A549 (cell line): ENCODE results near the gene TYMS. TPM values are rescaled to one million over a fixed set of nuclear protein-coding genes. Genes with fewer than 3 reads are reported as not detected.

ENCODE experiments used
- ATAC-seq, 2 experiments: fragments of 200-7000 bp in 1 of 2; fragments of >200 bp in 1 of 2; cut with Nextera tagmentation in 1 of 2; cut with Tn5 transposase in 1 of 2; 3 replicates each; pipeline versions ENCODE4 v1.8.0 to v1.9.1; 2018 to 2020; ENCODE audit warnings: mild to moderate bottlenecking in 1 of 2, moderate library complexity in 1 of 2
- CTCF ChIA-PET: fragments of 300-600 bp; sonication (Branson Sonifier 250); formaldehyde crosslinking; extraction: SDS; loops from one replicate; lab custom pipeline; 2021; ENCODE audit warnings: antibody characterized with exemption, inconsistent platforms; lab: Yijun Ruan, JAX
- POLR2A ChIA-PET: fragments of 350-600 bp; formaldehyde crosslinking; extraction: SDS; loops from one replicate; lab custom pipeline; 2021; ENCODE audit warnings: antibody characterized with exemption, inconsistent platforms; lab: Yijun Ruan, JAX
- DNase-seq, 2 experiments: peaks; one replicate each; pipeline versions ENCODE4 v3.0.0 to v3.0.0-alpha.2; 2011 to 2016; ENCODE audit warnings: low read depth in 1 of 2, low spot score in 1 of 2
- FAIRE-seq: peaks from 2 replicates; lab custom pipeline; 2011; peaks lifted over from hg19 to GRCh38; lab: Jason Lieb, UNC
- H3K27ac ChIP-seq, 2 experiments: fragments of >200 bp; sonication (Bioruptor Twin); formaldehyde crosslinking; 3 replicates each; pipeline ENCODE4 v1.5.1; 2016 to 2017
- H3K4me1 ChIP-seq: fragments of >200 bp; sonication (Bioruptor Twin); formaldehyde crosslinking; 3 replicates; pipeline ENCODE4 v1.6.1; 2016
- H3K4me2 ChIP-seq: fragments of >200 bp; sonication (Bioruptor Twin); formaldehyde crosslinking; 3 replicates; pipeline ENCODE4 v1.6.1; 2016
- H3K4me3 ChIP-seq: fragments of >200 bp; sonication (Bioruptor Twin); formaldehyde crosslinking; 3 replicates; pipeline ENCODE4 v1.5.1; 2016
- H3K9me3 ChIP-seq: fragments of >200 bp; sonication (Bioruptor Twin); formaldehyde crosslinking; 3 replicates; pipeline ENCODE4 v1.6.1; 2016
- CBX2 ChIP-seq: fragments of 200-600 bp; sonication (generic); IDR thresholded peaks from 2 replicates; pipeline ENCODE4 v1.6.1; 2016; ENCODE audit warnings: low read depth, mild to moderate bottlenecking, borderline replicate concordance
- CEBPB ChIP-seq, 2 experiments: fragments of >200 bp in 1 of 2; sonication (Bioruptor Twin) in 1 of 2; formaldehyde crosslinking in 1 of 2; IDR thresholded peaks; 2 replicates each; pipeline ENCODE4 v1.6.1; 2012 to 2016
- CHD4 ChIP-seq: fragments of 200-600 bp; sonication (generic); IDR thresholded peaks from 2 replicates; pipeline ENCODE4 v1.6.1; 2016; ENCODE audit warnings: antibody characterized with exemption, mild to moderate bottlenecking, borderline replicate concordance
- CTCF ChIP-seq: fragments of >200 bp; sonication (Bioruptor Twin); formaldehyde crosslinking; IDR thresholded peaks from 3 replicates; pipeline ENCODE4 v1.5.1; 2016
- E2F6 ChIP-seq: IDR thresholded peaks from 2 replicates; pipeline ENCODE4 v1.6.1; 2012; ENCODE audit warnings: low read depth, borderline replicate concordance
- ELK1 ChIP-seq: fragments of 150-350 bp; IDR thresholded peaks from 2 replicates; pipeline ENCODE4 v1.6.1; 2014; ENCODE audit warnings: low read depth, mild to moderate bottlenecking, low read length
- FOSB ChIP-seq: fragments of 250-450 bp; sonication (Bioruptor Pico); IDR thresholded peaks from 2 replicates; pipeline ENCODE4 v1.5.0; 2020; ENCODE audit warnings: mild to moderate bottlenecking, moderate library complexity
- GATA3 ChIP-seq: IDR thresholded peaks from 2 replicates; pipeline ENCODE4 v1.6.1; 2012; ENCODE audit warnings: borderline replicate concordance
- HDAC2 ChIP-seq: fragments of 200-600 bp; sonication (generic); IDR thresholded peaks from 2 replicates; pipeline ENCODE4 v1.6.1; 2016
- HEYL ChIP-seq: fragments of 250-450 bp; sonication (Bioruptor Pico); IDR thresholded peaks from 2 replicates; pipeline ENCODE4 v1.8.0; 2021; ENCODE audit warnings: mild to moderate bottlenecking, moderate library complexity
- HMGXB4 ChIP-seq: fragments of 250-450 bp; sonication (Bioruptor Pico); IDR thresholded peaks from 2 replicates; pipeline ENCODE4 v1.5.0; 2021; ENCODE audit warnings: mild to moderate bottlenecking, moderate library complexity, borderline replicate concordance
- HOXB5 ChIP-seq: fragments of 250-450 bp; sonication (Bioruptor Pico); IDR thresholded peaks from 2 replicates; pipeline ENCODE4 v1.5.0; 2020; ENCODE audit warnings: mild to moderate bottlenecking, moderate library complexity
- MAZ ChIP-seq: fragments of 150-350 bp; IDR thresholded peaks from 2 replicates; pipeline ENCODE4 v1.6.1; 2014; ENCODE audit warnings: antibody characterized with exemption, low read depth, low read length, borderline replicate concordance
- MYC ChIP-seq: IDR thresholded peaks from 2 replicates; pipeline ENCODE4 v1.6.1; 2012; ENCODE audit warnings: mild to moderate bottlenecking, inconsistent platforms, low read length, improper control_type of control experiment, borderline replicate concordance
- NFE2L2 ChIP-seq: fragments of 150-350 bp; conservative IDR thresholded peaks from 2 replicates; pipeline ENCODE4 v1.6.1; 2014; ENCODE audit warnings: low read length
- NPAS2 ChIP-seq: fragments of 250-450 bp; sonication (Bioruptor Pico); IDR thresholded peaks from 2 replicates; pipeline ENCODE4 v1.8.0; 2022; ENCODE audit warnings: mild to moderate bottlenecking, moderate library complexity, borderline replicate concordance
- NR3C1 ChIP-seq: fragments of >200 bp; sonication (Bioruptor Twin); formaldehyde crosslinking; IDR thresholded peaks from 3 replicates; pipeline ENCODE4 v1.6.1; 2017
- PHF8 ChIP-seq: fragments of 200-600 bp; sonication (generic); IDR thresholded peaks from 2 replicates; pipeline ENCODE4 v1.6.1; 2016; ENCODE audit warnings: low read depth, mild to moderate bottlenecking, antibody characterized with exemption, moderate library complexity, borderline replicate concordance
- POLR2A ChIP-seq: IDR thresholded peaks from 2 replicates; pipeline ENCODE4 v1.6.1; 2012; ENCODE audit warnings: mild to moderate bottlenecking, low read length
- RFX5 ChIP-seq: fragments of 450-650 bp; IDR thresholded peaks from 2 replicates; pipeline ENCODE4 v1.7.1; 2014; ENCODE audit warnings: antibody characterized with exemption, mild to moderate bottlenecking, moderate library complexity
- RNF2 ChIP-seq: fragments of 200-600 bp; sonication (generic); IDR thresholded peaks from 2 replicates; pipeline ENCODE4 v1.6.1; 2016; ENCODE audit warnings: low read depth, mild to moderate bottlenecking, antibody characterized with exemption, moderate library complexity, borderline replicate concordance
- SMC3 ChIP-seq: fragments of >200 bp; sonication (Bioruptor Twin); formaldehyde crosslinking; IDR thresholded peaks from 3 replicates; pipeline ENCODE4 v1.6.1; 2018; ENCODE audit warnings: inconsistent platforms
- SREBF2 ChIP-seq: fragments of 450-650 bp; IDR thresholded peaks from 2 replicates; pipeline ENCODE4 v1.6.1; 2014; ENCODE audit warnings: mild to moderate bottlenecking, moderate library complexity
- TFCP2L1 ChIP-seq: fragments of 250-450 bp; sonication (Bioruptor Pico); IDR thresholded peaks from 2 replicates; pipeline ENCODE4 v1.5.0; 2021; ENCODE audit warnings: mild to moderate bottlenecking
- ZSCAN20 ChIP-seq: fragments of 250-450 bp; sonication (Bioruptor Pico); IDR thresholded peaks from 2 replicates; pipeline ENCODE4 v1.8.0; 2022; ENCODE audit warnings: mild to moderate bottlenecking, moderate library complexity
- WGBS: methylation state at CpG from one replicate; pipeline ENCODE4 v1.1.6; 2017; ENCODE audit errors: missing lambda C conversion rate; 5-methylcytosine and 5-hydroxymethylcytosine counted together
- polyA plus RNA-seq, 4 experiments: library from polyadenylated mRNA; depleted of rRNA in 3 of 4; stranded (reverse); fragments of >200 nt; fragmentation: RNase III in 1 of 4; extraction: RNeasy Plus Mini Kit Qiagen cat#74134 plus additional on column Dnase treatment in 1 of 4; gene quantifications; 2 replicates in 3 of 4; 3 replicates in 1 of 4; pipeline ENCODE4 v1.2.3, GENCODE V29; 2011 to 2017

Gene TYMS
- polyA plus RNA-seq, 2 of the 4 experiments (the other 2 are of a cell fraction) = 118 to 173 TPM

- CTCF ChIA-PET = no interaction called here
- no peak overlapping the region for H3K4me2 ChIP-seq
- POLR2A ChIA-PET = no interaction called here
These were observed 25.4 kb downstream of the TYMS start for GRCh38 chr18:682833-683232.

GRCh38 chr18:683531-683930, 26.1 kb downstream of the TYMS start:
- Histone ChIP-seq H3K27ac (0 out of 6 replicates have a peak overlapping the region, but pooled peaks of 1 of the 2 experiments have one; percentile 28), H3K4me3 (no peak overlapping the region), H3K9me3 (no peaks in the 10 kb centered on the region), H3K4me2 (no peak overlapping the region), H3K4me1 (peaks cover 10% of the 10 kb centered on the region; the same call in 1 of the 3 replicates)
- no peak for FAIRE-seq
- no peak for TF ChIP-seq HMGXB4
- no peak for TF ChIP-seq E2F6
- TF ChIP-seq CEBPB (IDR thresholded peaks at IDR 0.05) = no peak
- no peak for TF ChIP-seq NFE2L2
- TF ChIP-seq RFX5 = no peak
- no peak for TF ChIP-seq ZSCAN20 (CRISPR knock-in tag)
- TF ChIP-seq HOXB5 (CRISPR knock-in tag) = no peak
- no peak for TF ChIP-seq CTCF
- no peak for TF ChIP-seq MAZ
- no peak for TF ChIP-seq POLR2A
- no peak for TF ChIP-seq GATA3
- TF ChIP-seq CBX2 = no peak
- POLR2A ChIA-PET = no interaction called here
- no peak for ATAC-seq
- 27% methylated on average over 1 of the region's 5 CpGs for WGBS
- CTCF ChIA-PET = no interaction called here
- no peak for DNase-seq

More at GRCh38 chr18:682833-683232, 25.4 kb downstream of the TYMS start:
- no peak for ATAC-seq
- H3K4me1 ChIP-seq = peaks cover 10% of the 10 kb centered on the region; the same call in 1 of the 3 replicates
- no peak overlapping the region for H3K4me3 ChIP-seq
- TF ChIP-seq NR3C1 (no peak), TFCP2L1 (CRISPR knock-in tag) (no peak), PHF8 (no peak), SMC3 (no peak), FOSB (CRISPR knock-in tag) (no peak), ZSCAN20 (CRISPR knock-in tag) (no peak), HDAC2 (no peak), MAZ (no peak), CHD4 (no peak), MYC (no peak), SREBF2 (no peak), ELK1 (no peak), RFX5 (no peak), HEYL (CRISPR knock-in tag) (no peak), RNF2 (no peak), NPAS2 (no peak)
- TF ChIP-seq, all 56 proteins: peak for 0
- H3K9me3 ChIP-seq = no peaks in the 10 kb centered on the region
- no peak overlapping the region for H3K27ac ChIP-seq
- no peak for DNase-seq
- FAIRE-seq = no peak
